HUES64 (cell line): Measurements from ENCODE around the gene PRPF6.
"Not testable (repeated sequence)": the region's sequence is repeated elsewhere in the genome, so short reads cannot be mapped to it uniquely, and the experiment has no call there.

Experiments used
- H3K27ac ChIP-seq: 2 replicates; pipeline ENCODE4 v1.7.0; 2013; ENCODE audit warnings: low read depth, low read length, inconsistent platforms
- H3K27me3 ChIP-seq: 2 replicates; pipeline ENCODE4 v1.6.1; 2013; ENCODE audit warnings: mild to moderate bottlenecking, low read length; ENCODE audit not compliant: insufficient read depth
- H3K36me3 ChIP-seq: 2 replicates; pipeline ENCODE4 v1.6.1; 2013; ENCODE audit warnings: mild to moderate bottlenecking, low read length; ENCODE audit not compliant: insufficient read depth
- H3K4me1 ChIP-seq: 2 replicates; pipeline ENCODE4 v1.6.1; 2013; ENCODE audit warnings: mild to moderate bottlenecking, low read length, moderate library complexity; ENCODE audit not compliant: insufficient read depth
- H3K4me3 ChIP-seq: 2 replicates; pipeline ENCODE4 v1.5.1; 2013; ENCODE audit warnings: mild to moderate bottlenecking, low read length, moderate library complexity
- H3K9ac ChIP-seq: 2 replicates; pipeline ENCODE4 v1.6.1; 2013; ENCODE audit warnings: mild to moderate bottlenecking, low read depth, low read length
- H3K9me3 ChIP-seq: 2 replicates; pipeline ENCODE4 v1.6.1; 2013; ENCODE audit warnings: low read depth, low read length; ENCODE audit not compliant: insufficient read depth
- WGBS: fragments of 150-250, 120-280 bp; methylation state at CpG from one replicate; pipeline ENCODE4 v1.1.7; 2013; ENCODE audit warnings: missing lambda C conversion rate; 5-methylcytosine and 5-hydroxymethylcytosine counted together

PRPF6 gene

DNA sequence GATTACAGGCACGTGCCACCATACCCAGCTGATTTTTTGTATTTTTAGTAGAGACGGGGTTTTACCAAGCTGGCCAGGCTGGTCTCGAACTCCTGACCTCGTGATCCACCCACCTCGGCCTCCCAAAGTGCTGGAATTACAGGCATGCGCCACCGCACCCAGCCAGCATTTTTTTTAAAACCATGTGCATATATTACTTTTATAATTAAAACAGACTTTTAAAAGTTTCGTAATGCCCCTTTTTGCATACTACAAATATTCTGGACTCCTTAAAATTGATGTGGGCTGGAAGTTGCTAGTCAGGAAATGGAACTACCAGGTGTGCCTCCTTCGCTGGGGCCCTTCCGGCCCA is 9.0 kb upstream of the PRPF6 start:
- not testable (repeated sequence) for H3K27ac ChIP-seq, H3K4me1 ChIP-seq

DNA sequence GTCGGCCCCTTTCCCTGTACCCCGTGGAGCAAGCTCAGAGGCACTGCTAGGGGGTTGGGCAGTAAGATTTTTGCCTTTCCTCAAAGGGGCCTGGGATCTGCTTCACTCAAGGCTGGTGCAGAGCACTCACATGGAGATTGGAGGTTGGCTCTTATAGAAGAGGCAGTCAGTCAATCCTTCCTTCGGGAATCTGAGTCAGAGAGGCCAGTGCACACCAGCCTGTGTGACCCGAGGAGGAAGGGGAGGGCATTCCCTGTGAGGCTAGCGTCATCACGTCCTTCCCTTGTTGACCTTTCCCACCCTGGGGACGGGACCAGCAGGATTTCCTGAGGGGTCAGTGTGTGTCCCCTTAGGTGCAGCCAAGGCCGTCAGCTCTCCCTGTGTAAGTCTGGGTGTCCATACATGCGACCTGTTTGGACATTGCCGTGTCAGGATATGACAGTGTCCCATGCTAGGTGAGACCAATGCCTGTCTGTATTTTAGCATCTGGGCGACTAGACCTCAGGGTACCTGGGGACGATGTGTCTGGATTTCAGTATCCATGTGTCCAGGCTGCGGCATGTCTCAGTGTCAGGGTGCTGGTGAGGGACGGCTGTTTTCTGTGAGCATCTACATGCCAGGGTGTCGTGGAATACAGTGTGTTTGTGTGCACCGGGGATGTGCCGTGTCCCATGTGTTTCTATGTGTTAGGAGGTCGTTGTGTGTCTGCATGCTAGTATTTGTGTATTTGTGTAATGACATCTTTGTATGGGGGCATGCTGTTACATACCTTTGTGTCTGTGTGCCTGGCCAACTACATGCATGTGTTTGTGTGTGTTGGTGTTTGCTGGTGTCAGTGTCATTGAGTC is 8.4 kb upstream of the PRPF6 start:
- H3K4me1 ChIP-seq = peaks cover 4% of the 10 kb centered on the region
- H3K9ac ChIP-seq = no peak overlapping the region
- H3K27me3 ChIP-seq = peaks cover 11% of the 10 kb centered on the region
- no peak overlapping the region for H3K27ac ChIP-seq
- H3K4me3 ChIP-seq = no peak overlapping the region
- H3K36me3 ChIP-seq = peaks cover 8% of the 10 kb centered on the region
- WGBS = 82% methylated on average over 18 of the region's 18 CpGs
- H3K9me3 ChIP-seq = peaks cover 11% of the 10 kb centered on the region

More for the DNA sequence above, 9.0 kb upstream of the PRPF6 start:
- H3K36me3 ChIP-seq = peaks cover 14% of the 10 kb centered on the region
- H3K4me3 ChIP-seq, H3K9ac ChIP-seq: not testable (repeated sequence)
- peaks cover 11% of the 10 kb centered on the region for H3K27me3 ChIP-seq
- H3K9me3 ChIP-seq = peaks cover 17% of the 10 kb centered on the region
- WGBS = 90% methylated on average over 9 of the region's 10 CpGs

DNA sequence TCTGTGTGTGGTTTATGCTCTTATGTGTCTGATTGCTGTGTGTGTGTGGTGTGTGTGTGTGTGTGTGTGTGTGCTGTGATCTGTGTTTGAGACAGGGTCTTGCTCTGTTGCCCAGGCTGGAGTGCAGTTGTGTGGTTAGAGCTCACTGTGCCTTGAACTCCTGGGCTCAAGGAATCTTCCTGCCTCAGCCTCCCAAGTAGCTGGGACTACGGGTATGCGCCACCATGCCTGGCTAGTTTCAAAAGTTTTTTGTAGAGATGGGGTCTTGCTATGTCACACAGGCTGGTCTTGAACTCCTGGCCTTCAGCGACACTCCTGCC is 7.8 kb upstream of the PRPF6 start:
- Histone ChIP-seq H3K4me1 (peaks cover 4% of the 10 kb centered on the region), H3K9ac (no peak overlapping the region), H3K27me3 (peaks cover 17% of the 10 kb centered on the region), H3K36me3 (peaks cover 2% of the 10 kb centered on the region; the same call in 1 of the 2 replicates), H3K9me3 (peaks cover 5% of the 10 kb centered on the region), H3K4me3 (no peak overlapping the region), H3K27ac (no peak overlapping the region)
- 84% methylated on average over 3 of the region's 3 CpGs for WGBS

DNA sequence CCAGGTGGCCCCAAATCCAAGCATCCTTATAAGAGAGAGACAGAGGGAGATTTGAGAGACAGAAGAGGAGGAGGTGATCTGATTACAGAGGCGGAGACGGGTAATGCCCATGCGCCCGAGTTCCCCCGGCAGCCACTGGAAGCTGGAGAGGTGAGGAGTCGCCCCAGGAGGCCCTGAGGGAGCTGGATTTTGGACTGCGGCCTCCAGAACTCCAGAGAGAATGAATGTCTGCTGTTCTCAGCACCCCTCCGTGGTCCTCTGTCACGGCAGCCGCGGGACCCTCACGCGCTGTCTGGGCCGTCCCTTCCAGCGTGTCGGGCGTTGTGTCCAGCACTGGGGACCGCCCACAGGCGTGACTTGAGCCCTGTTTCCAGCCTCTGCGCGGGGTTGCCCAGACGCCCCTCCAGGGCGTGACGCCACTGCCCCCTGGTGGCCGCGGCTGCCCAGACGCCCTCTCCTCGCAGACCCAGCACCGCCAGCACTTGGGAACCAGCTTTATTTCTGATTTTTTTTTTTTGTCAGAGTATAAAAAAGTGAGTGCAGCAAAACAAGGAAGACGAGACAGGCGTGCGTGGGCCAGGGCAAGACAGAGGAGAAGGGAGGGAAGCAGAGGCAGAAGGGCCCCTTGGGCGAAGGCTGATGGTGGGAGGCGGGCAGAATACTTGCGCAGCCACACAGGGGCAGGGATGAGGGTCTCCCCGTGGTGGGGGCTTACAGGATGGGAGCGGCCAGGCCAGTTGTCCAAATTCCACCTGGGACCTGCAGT is 7.1 kb upstream of the PRPF6 start:
- H3K4me3 ChIP-seq = peak overlapping the region; percentile 62
- WGBS = 15% methylated on average over 37 of the region's 37 CpGs

DNA sequence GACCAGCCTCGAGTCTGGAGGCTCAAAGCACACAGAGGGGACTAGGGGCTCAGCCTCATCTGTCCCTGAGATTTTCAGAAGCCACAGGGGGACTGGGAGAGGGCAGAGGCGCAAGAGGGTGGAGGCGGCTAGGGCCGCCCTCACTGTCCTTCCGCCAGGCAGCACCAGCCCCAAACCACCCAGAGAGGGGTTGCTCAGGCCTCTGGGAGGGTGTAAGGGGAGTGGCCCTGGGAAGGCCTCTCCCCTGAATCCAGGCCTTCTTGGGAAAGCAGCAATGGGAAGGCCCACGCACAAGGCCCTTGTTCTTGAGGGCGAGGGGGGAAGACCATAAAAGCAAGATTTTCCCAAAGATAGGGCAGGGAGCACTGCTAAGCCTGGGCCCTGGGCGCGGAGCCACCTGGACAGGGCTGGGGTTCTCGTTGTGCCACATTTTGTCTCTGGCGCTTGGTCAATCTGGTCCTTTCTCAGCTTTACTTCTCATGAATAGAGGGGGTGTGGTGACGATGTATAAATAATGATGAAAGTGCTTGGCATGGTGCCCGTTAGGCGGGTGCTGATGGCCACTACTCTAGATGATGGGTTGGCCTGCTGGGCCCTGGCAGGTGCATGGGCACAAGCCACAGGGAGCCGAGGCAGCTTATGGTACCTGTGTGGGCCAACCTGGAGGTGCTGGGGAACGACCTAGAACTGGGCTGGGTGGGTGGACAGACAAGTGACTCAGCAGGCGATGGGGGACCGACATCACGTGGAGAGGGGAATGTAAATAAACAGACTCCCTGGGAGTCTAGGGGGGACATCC is 6.3 kb upstream of the PRPF6 start:
- Histone ChIP-seq H3K27ac (no peak overlapping the region), H3K36me3 (no peaks in the 10 kb centered on the region), H3K4me1 (no peaks in the 10 kb centered on the region; the same call in 1 of the 2 replicates), H3K9me3 (no peaks in the 10 kb centered on the region), H3K27me3 (peaks cover 20% of the 10 kb centered on the region), H3K4me3 (no peak overlapping the region), H3K9ac (no peak overlapping the region)
- WGBS = 88% methylated on average over 19 of the region's 19 CpGs

More for the DNA sequence above, 7.1 kb upstream of the PRPF6 start:
- Histone ChIP-seq H3K27ac (no peak overlapping the region), H3K4me1 (peaks cover 2% of the 10 kb centered on the region), H3K9ac (peak overlapping the region; percentile 62), H3K36me3 (no peaks in the 10 kb centered on the region), H3K9me3 (no peaks in the 10 kb centered on the region), H3K27me3 (peaks cover 20% of the 10 kb centered on the region)

DNA sequence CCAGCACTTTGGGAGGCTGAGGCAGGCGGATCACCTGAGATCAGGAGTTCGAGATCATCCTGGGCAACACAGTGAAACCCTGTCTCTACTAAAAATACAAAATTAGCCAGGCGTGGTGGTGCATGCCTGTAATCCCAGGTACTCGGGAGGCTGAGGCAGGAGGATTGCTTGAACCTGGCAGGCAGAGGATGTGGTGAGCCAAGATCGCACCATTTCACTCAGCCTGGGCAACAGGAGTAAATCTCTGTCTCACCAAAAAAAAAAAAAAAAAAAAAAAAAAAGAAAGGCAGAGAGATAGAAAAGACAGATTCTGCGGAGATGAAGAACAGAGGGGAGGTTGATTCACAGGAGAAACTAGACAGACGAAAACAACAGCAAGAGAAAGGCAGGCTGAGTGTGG is 4.4 kb upstream of the PRPF6 start:
- H3K27me3 ChIP-seq, H3K9ac ChIP-seq, H3K36me3 ChIP-seq, H3K27ac ChIP-seq, H3K9me3 ChIP-seq, H3K4me3 ChIP-seq, H3K4me1 ChIP-seq: not testable (repeated sequence)
- 87% methylated on average over 7 of the region's 7 CpGs for WGBS

DNA sequence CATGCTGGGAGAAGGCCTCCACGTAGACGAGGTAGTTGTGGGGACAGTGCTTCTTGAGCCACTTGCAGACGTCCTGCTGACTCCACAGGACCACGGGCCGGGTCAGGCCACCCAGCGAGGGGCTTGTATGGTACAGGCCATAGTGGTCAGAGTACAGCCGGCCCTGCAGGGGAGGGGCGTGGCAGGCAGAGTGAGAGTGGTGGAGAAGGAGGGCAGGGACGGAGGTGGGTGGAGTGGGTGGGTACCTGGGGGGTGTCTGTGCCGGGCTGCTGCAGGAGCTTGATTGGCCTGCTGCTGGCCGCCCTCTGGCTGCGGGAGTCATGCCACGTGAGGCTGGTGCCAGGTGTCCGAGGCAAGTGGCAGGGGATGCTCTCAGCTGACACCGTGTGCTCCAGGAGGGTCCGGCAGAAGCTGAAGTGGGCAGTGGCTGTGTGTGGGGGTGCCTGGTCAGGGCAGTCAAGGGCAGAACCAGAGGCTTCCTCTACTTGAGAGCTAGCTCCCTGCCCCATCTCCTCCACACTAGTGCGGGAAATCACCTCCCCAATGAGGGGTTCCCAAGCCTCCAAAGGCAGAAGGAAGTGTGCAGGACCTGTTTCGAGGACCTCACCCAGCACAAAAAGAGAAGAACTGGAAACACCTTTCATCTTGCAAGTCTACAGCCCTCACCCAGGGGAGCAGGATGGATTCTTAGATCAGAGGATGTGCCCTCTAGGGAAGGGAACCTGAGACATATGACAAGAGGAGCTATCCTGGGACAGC is 3.8 kb upstream of the PRPF6 start:
- Histone ChIP-seq H3K27ac (no peak overlapping the region), H3K9ac (no peak overlapping the region), H3K9me3 (no peaks in the 10 kb centered on the region), H3K4me3 (no peak overlapping the region), H3K4me1 (peaks cover 3% of the 10 kb centered on the region; the same call in 1 of the 2 replicates), H3K36me3 (no peaks in the 10 kb centered on the region), H3K27me3 (peaks cover 9% of the 10 kb centered on the region)
- WGBS = 91% methylated on average over 18 of the region's 18 CpGs

DNA sequence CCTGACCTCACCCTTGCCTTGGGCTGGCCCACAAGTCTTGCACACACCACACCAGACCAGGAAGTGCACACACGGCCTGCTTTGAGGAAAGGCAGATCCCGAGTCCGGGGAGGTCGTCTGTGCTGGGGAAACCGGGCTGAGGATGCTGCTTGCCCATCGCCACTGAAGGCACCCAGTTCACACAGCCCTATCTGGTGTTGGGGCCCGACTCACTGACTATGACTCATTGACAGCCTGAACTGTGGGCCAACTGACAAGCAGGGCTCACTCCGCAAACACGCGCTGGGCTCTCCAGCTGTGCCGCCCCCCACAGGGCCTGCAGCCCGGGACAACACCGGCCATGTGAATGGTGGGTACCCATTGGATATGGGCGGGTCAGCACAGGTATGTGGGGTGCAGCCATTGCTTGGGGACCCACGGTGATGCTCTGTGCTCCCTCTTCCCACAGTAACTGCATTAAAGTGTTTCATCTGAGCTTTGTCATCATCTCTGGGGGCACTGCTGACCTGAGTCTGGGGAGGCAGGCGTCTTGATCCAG is 3.1 kb upstream of the PRPF6 start:
- Histone ChIP-seq H3K9ac (no peak overlapping the region), H3K4me1 (peaks cover 3% of the 10 kb centered on the region; the same call in 1 of the 2 replicates), H3K9me3 (no peaks in the 10 kb centered on the region), H3K4me3 (no peak overlapping the region; the same call in 1 of the 2 replicates), H3K36me3 (no peaks in the 10 kb centered on the region), H3K27ac (no peak overlapping the region), H3K27me3 (peaks cover 9% of the 10 kb centered on the region)
- WGBS = 72% methylated on average over 16 of the region's 16 CpGs

DNA sequence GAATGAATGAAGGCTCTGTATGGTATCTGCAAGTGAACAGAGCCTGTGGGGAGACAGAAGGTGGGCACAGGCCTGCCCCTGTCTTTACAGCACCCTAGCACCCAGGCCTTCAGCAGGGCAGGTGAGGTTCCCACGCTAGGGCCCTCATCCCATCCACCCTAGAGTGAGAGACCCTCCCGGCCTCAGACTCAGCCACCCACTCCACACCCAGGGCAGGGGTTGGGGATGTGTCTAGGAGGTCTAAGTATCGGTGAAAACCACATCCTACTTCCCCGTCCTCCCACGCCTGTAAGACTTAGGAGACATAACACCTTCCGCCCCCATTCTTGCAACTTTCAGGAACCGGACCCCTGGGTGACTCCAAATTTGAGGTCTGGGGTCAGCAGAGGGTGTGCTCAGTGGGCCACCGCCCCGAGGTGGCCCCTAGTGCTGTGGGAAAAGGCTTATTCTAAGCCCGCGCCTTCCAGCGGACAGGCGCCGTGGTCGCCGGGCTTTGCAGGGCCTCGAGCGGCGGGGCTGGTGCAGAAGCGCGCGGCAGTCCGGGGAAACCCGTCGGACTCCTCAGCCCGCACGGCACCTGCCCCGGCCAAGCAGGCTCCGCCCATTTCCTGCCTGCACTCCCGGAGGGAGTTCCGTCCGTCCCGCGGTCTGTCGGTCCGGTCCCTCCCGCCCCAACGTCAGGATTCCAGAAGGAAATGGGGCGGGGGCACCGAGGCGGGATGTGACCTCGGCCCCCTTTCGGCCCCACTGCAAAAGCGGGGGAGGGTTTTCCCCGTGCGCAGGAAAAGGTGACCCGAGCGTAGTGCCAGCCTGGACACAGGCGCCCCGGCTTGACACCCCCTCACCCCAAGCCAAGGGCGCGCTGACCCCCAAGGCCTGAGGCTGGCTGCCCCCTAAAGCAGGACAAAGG is 2.4 kb upstream of the PRPF6 start:
- whole genome bisulfite sequencing = 7% methylated on average over 50 of the region's 52 CpGs
- Histone ChIP-seq H3K4me1 (peaks cover 3% of the 10 kb centered on the region; the same call in 1 of the 2 replicates), H3K27ac (peak overlapping the region; percentile 52; the same call in 1 of the 2 replicates), H3K27me3 (peaks cover 9% of the 10 kb centered on the region), H3K4me3 (peak overlapping the region; percentile 87), H3K9ac (peak overlapping the region; percentile 35; the same call in 1 of the 2 replicates), H3K36me3 (peaks cover 6% of the 10 kb centered on the region; the same call in 1 of the 2 replicates), H3K9me3 (no peaks in the 10 kb centered on the region)
